Measurements from ENCODE around the gene GRB10.

Gene GRB10

GRCh38 chr7:50557099-50557498, 225.6 kb downstream of the GRB10 start:
- no peak overlapping the region for H2AFZ ChIP-seq (ENCODE audit: low read depth)
- no peak overlapping the region for H3K4me2 ChIP-seq
- H3K79me2 ChIP-seq (ENCODE audit: insufficient read depth, low read depth), result no peaks in the 10 kb centered on the region
- H3K4me1 ChIP-seq (ENCODE audit: low read depth, poor library complexity, severe bottlenecking), result no peaks in the 10 kb centered on the region
- H3K36me3 ChIP-seq (ENCODE audit: insufficient read depth), result no peaks in the 10 kb centered on the region
- H3K27ac ChIP-seq, result no peak overlapping the region
- no peaks in the 10 kb centered on the region for H3K27me3 ChIP-seq (ENCODE audit: insufficient read depth, low read depth)
- H4K20me1 ChIP-seq (ENCODE audit: insufficient read depth), result no peaks in the 10 kb centered on the region
- no peak for TF ChIP-seq CTCF (conservative IDR thresholded peaks at IDR 0.05; ENCODE audit: low read depth, low read length)
- no peak overlapping the region for H3K9ac ChIP-seq
- no peak overlapping the region for H3K4me3 ChIP-seq (IDR thresholded peaks at IDR 0.05; ENCODE audit: insufficient read depth, low read depth, low read length)

GRCh38 chr7:50556247-50556991, 226.3 kb downstream of the GRB10 start:
- TF ChIP-seq CTCF (conservative IDR thresholded peaks at IDR 0.05; ENCODE audit: low read depth, low read length), result no peak
- Histone ChIP-seq H3K27me3 (ENCODE audit: insufficient read depth, low read depth) (no peaks in the 10 kb centered on the region), H3K4me3 (IDR thresholded peaks at IDR 0.05; ENCODE audit: insufficient read depth, low read depth, low read length) (no peak overlapping the region), H3K4me1 (ENCODE audit: low read depth, poor library complexity, severe bottlenecking) (no peaks in the 10 kb centered on the region), H3K36me3 (ENCODE audit: insufficient read depth) (no peaks in the 10 kb centered on the region), H3K4me2 (no peak overlapping the region), H3K27ac (no peak overlapping the region), H3K9ac (no peak overlapping the region), H4K20me1 (ENCODE audit: insufficient read depth) (no peaks in the 10 kb centered on the region), H3K79me2 (ENCODE audit: insufficient read depth, low read depth) (no peaks in the 10 kb centered on the region), H2AFZ (ENCODE audit: low read depth) (no peak overlapping the region)

- H2AFZ ChIP-seq (ENCODE audit: low read depth), result no peak overlapping the region
- TF ChIP-seq CTCF (conservative IDR thresholded peaks at IDR 0.05; ENCODE audit: low read depth, low read length), result no peak
- no peak overlapping the region for H3K4me3 ChIP-seq (IDR thresholded peaks at IDR 0.05; ENCODE audit: insufficient read depth, low read depth, low read length)
- H3K36me3 ChIP-seq (ENCODE audit: insufficient read depth), result no peaks in the 10 kb centered on the region
- H3K79me2 ChIP-seq (ENCODE audit: insufficient read depth, low read depth), result no peaks in the 10 kb centered on the region
- no peak overlapping the region for H3K4me2 ChIP-seq
- no peaks in the 10 kb centered on the region for H4K20me1 ChIP-seq (ENCODE audit: insufficient read depth)
- H3K9ac ChIP-seq, result no peak overlapping the region
- H3K27ac ChIP-seq, result no peak overlapping the region
- H3K4me1 ChIP-seq (ENCODE audit: low read depth, poor library complexity, severe bottlenecking), result no peaks in the 10 kb centered on the region
- no peaks in the 10 kb centered on the region for H3K27me3 ChIP-seq (ENCODE audit: insufficient read depth, low read depth)
These were observed 227.0 kb downstream of the GRB10 start for GRCh38 chr7:50555594-50556140.

GRCh38 chr7:50554431-50555322, 228.0 kb downstream of the GRB10 start:
- no peaks in the 10 kb centered on the region for H3K79me2 ChIP-seq (ENCODE audit: insufficient read depth, low read depth)
- H2AFZ ChIP-seq (ENCODE audit: low read depth), result no peak overlapping the region
- TF ChIP-seq CTCF (conservative IDR thresholded peaks at IDR 0.05; ENCODE audit: low read depth, low read length), result no peak
- H3K4me2 ChIP-seq, result no peak overlapping the region
- no peak overlapping the region for H3K27ac ChIP-seq
- no peaks in the 10 kb centered on the region for H3K27me3 ChIP-seq (ENCODE audit: insufficient read depth, low read depth)
- no peaks in the 10 kb centered on the region for H3K36me3 ChIP-seq (ENCODE audit: insufficient read depth)
- no peak overlapping the region for H3K9ac ChIP-seq
- no peak overlapping the region for H3K4me3 ChIP-seq (IDR thresholded peaks at IDR 0.05; ENCODE audit: insufficient read depth, low read depth, low read length)
- no peaks in the 10 kb centered on the region for H4K20me1 ChIP-seq (ENCODE audit: insufficient read depth)
- H3K4me1 ChIP-seq (ENCODE audit: low read depth, poor library complexity, severe bottlenecking), result no peaks in the 10 kb centered on the region
